D721Med (cell line): ENCODE results near the gene CRAMP1.

Source experiments
- DNase-seq: peaks from one replicate; pipeline ENCODE4 v3.0.0; 2011; ENCODE audit warnings: low spot score; ENCODE audit not compliant: insufficient read length
- FAIRE-seq: peaks from 2 replicates; lab custom pipeline; 2011; peaks lifted over from hg19 to GRCh38; lab: Jason Lieb, UNC
- CTCF ChIP-seq: IDR thresholded peaks from 2 replicates; pipeline ENCODE4 v1.5.1; 2012; ENCODE audit warnings: mild to moderate bottlenecking, control low read depth; ENCODE audit not compliant: insufficient read depth; ENCODE audit errors: missing control alignments

CRAMP1 gene

GRCh38 chr16:1708083-1708767 is 96.1 kb downstream of the CRAMP1 start:
- no peak for TF ChIP-seq CTCF
- FAIRE-seq: no peak
- no peak for DNase-seq

GRCh38 chr16:1708768-1709180 is 96.6 kb downstream of the CRAMP1 start:
- no peak for TF ChIP-seq CTCF
- no peak for FAIRE-seq
- DNase-seq: no peak

GRCh38 chr16:1709356-1709755 is 97.2 kb downstream of the CRAMP1 start:
- DNase-seq: no peak
- no peak for TF ChIP-seq CTCF
- no peak for FAIRE-seq

- no peak for FAIRE-seq
- no peak for TF ChIP-seq CTCF
Observed at GRCh38 chr16:1710811-1711507, 98.8 kb downstream of the CRAMP1 start.

GRCh38 chr16:1712791-1713261 is 100.7 kb downstream of the CRAMP1 start:
- DNase-seq (no peak), FAIRE-seq (no peak)
- TF ChIP-seq CTCF: no peak

More at GRCh38 chr16:1710811-1711507, 98.8 kb downstream of the CRAMP1 start:
- DNase-seq: no peak

- DNase-seq: no peak
- no peak for FAIRE-seq
- TF ChIP-seq CTCF: no peak
Observed at GRCh38 chr16:1713331-1713730, 101.2 kb downstream of the CRAMP1 start.

GRCh38 chr16:1713933-1714332 is 101.8 kb downstream of the CRAMP1 start:
- DNase-seq (no peak), FAIRE-seq (no peak)
- TF ChIP-seq CTCF: no peak
